HK-2 (cell line): ENCODE results near the gene SLC25A2.
"Not testable (repeated sequence)": the region's sequence is repeated elsewhere in the genome, so short reads cannot be mapped to it uniquely, and the experiment has no call there.

Source experiments
- DNase-seq: peaks from one replicate; pipeline ENCODE4 v3.0.0-alpha.2; 2018; ENCODE audit not compliant: unreplicated experiment

SLC25A2 gene

GRCh38 chr5:141303756-141304155, at the start of gene SLC25A2:
Gene SLC25A2 (minus strand): TSS chr5:141304049. CDS start chr5:141303865, 184 bp downstream.
- DNase-seq = no peak

- no peak for DNase-seq
Observed at GRCh38 chr5:141351591-141351990, 47.7 kb upstream of the SLC25A2 start.

- peak; percentile 10 for DNase-seq
Observed at GRCh38 chr5:141349917-141350619, 46.2 kb upstream of the SLC25A2 start, which contains the start of gene PCDHGB1. Gene PCDHGB1 (plus strand): TSS chr5:141350099. CDS start chr5:141350261, 162 bp downstream.

- DNase-seq = not testable (repeated sequence)
Observed at GRCh38 chr5:141346017-141346416, 42.2 kb upstream of the SLC25A2 start.

- DNase-seq = no peak
Observed at GRCh38 chr5:141345327-141345726, 41.5 kb upstream of the SLC25A2 start.

- no peak for DNase-seq
Observed at GRCh38 chr5:141343953-141344463, 40.2 kb upstream of the SLC25A2 start.

GRCh38 chr5:141343242-141343952, 39.5 kb upstream of the SLC25A2 start, which contains the start of gene PCDHGA3:
Gene PCDHGA3 (plus strand): TSS chr5:141343829. CDS start chr5:141344034, 205 bp downstream.
- DNase-seq = no peak

GRCh38 chr5:141342773-141343172, 38.9 kb upstream of the SLC25A2 start:
- DNase-seq = no peak

GRCh38 chr5:141340781-141341354, 37.0 kb upstream of the SLC25A2 start:
- DNase-seq = not testable (repeated sequence)

- DNase-seq = no peak
Observed at GRCh38 chr5:141338538-141339306, 34.9 kb upstream of the SLC25A2 start, which contains the start of gene PCDHGA2. Gene PCDHGA2 (plus strand): TSS chr5:141338760.

GRCh38 chr5:141332571-141332970, 28.7 kb upstream of the SLC25A2 start:
- DNase-seq = not testable (repeated sequence)

- no peak for DNase-seq
Observed at GRCh38 chr5:141330299-141331080, 26.6 kb upstream of the SLC25A2 start, which contains the start of gene PCDHGA1. Gene PCDHGA1 (plus strand): TSS chr5:141330514.

GRCh38 chr5:141328231-141328630, 24.4 kb upstream of the SLC25A2 start:
- no peak for DNase-seq

- DNase-seq = no peak
Observed at GRCh38 chr5:141326088-141326854, 22.4 kb upstream of the SLC25A2 start.

GRCh38 chr5:141322261-141322660, 18.4 kb upstream of the SLC25A2 start:
- no peak for DNase-seq

- peak; percentile 87 for DNase-seq
Observed at GRCh38 chr5:141320225-141321169, 16.6 kb upstream of the SLC25A2 start, which contains the start of gene TAF7. Gene TAF7 (minus strand): TSS chr5:141320784. CDS start chr5:141320044, 740 bp downstream.

- DNase-seq = no peak
Observed at GRCh38 chr5:141319699-141320098, 15.8 kb upstream of the SLC25A2 start.

- no peak for DNase-seq
Observed at GRCh38 chr5:141319202-141319601, 15.4 kb upstream of the SLC25A2 start.

GRCh38 chr5:141316963-141317362, 13.1 kb upstream of the SLC25A2 start:
- DNase-seq = not testable (repeated sequence)
